ENCODE measurements around the gene OTX1.
"Not testable (repeated sequence)": the region's sequence is repeated elsewhere in the genome, so short reads cannot be mapped to it uniquely, and the experiment has no call there.

DNA sequence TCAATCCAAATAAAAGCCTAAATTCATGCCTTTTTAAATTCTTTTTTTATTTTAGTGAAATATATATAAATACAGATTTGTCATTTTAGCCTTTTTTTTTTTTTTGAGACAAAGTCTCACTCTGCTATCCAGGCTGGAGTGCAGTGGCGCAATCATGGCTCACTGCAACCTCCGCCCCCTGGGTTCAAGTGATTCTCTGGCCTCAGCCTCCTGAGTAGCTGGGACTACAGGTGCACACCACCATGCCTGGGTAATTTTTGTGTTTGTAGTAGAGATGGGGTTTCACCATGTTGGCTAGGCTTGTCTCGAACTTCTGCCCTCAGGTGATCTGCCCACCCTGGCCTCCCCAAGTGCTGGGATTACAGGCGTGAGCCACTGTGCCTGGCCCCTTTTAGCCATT, 23.8 kb downstream of the OTX1 start:
- TF ChIP-seq EZH2 (IDR thresholded peaks at IDR 0.05; ENCODE audit: insufficient read depth, poor library complexity, severe bottlenecking); EZH2phosphoT487 (IDR thresholded peaks at IDR 0.05; ENCODE audit: insufficient read depth, low read depth): not testable (repeated sequence)

Data from GM23248 (cell line).